CD14-positive monocyte (primary cell): ENCODE results near the gene NDUFB5. TPM values are rescaled to one million over a fixed set of nuclear protein-coding genes. Genes with fewer than 3 reads are reported as not detected.

Source experiments
- DNase-seq, 3 donors: peaks; one replicate each; pipeline ENCODE4 v3.0.0-alpha.2; 2011 to 2022
- H2AFZ ChIP-seq: 2 replicates; pipeline ENCODE4 v1.6.0; 2012; ENCODE audit warnings: mild to moderate bottlenecking, low read depth, low read length, inconsistent platforms; ENCODE audit not compliant: insufficient read depth, poor library complexity, severe bottlenecking
- H3K27ac ChIP-seq, 2 donors: 1 replicate in 1 of 2; 2 replicates in 1 of 2; pipeline ENCODE4 v1.5.1; 2012 to 2013; ENCODE audit warnings: low read length in 2 of 2, control low read depth in 1 of 2, inconsistent platforms in 1 of 2, low read depth in 1 of 2, mild to moderate bottlenecking in 1 of 2
- H3K27me3 ChIP-seq, 2 donors: one replicate each; pipeline versions ENCODE4 v1.6.0 to v1.6.1; 2011 to 2013; ENCODE audit warnings: low read length in 2 of 2; ENCODE audit not compliant: control insufficient read depth in 2 of 2, insufficient read depth in 2 of 2
- H3K36me3 ChIP-seq, 2 donors: replicated peaks in 1 of 2; 1 replicate in 1 of 2; 2 replicates in 1 of 2; pipeline versions ENCODE4 v1.5.1 to v1.6.1; 2012 to 2013; ENCODE audit warnings: low read length in 2 of 2, control low read depth in 1 of 2, inconsistent platforms in 1 of 2, mild to moderate bottlenecking in 1 of 2; ENCODE audit not compliant: insufficient read depth in 2 of 2, control insufficient read depth in 1 of 2
- H3K4me1 ChIP-seq, 2 donors: 1 replicate in 1 of 2; 2 replicates in 1 of 2; pipeline versions ENCODE4 v1.5.1 to v1.6.1; 2012 to 2013; ENCODE audit warnings: low read length in 2 of 2, control low read depth in 1 of 2, inconsistent platforms in 1 of 2, mild to moderate bottlenecking in 1 of 2, moderate library complexity in 1 of 2; ENCODE audit not compliant: insufficient read depth in 2 of 2, control insufficient read depth in 1 of 2
- H3K4me2 ChIP-seq: replicated peaks from 2 replicates; pipeline ENCODE3; 2012; ENCODE audit warnings: low read length, moderate library complexity, mild to moderate bottlenecking; ENCODE audit not compliant: poor library complexity, severe bottlenecking; ENCODE audit errors: extremely low read depth
- H3K4me3 ChIP-seq, 3 experiments: fragments of 200-600 bp in 1 of 3; sonication (generic) in 1 of 3; replicated peaks in 1 of 3; 1 replicate in 2 of 3; 2 replicates in 1 of 3; pipeline ENCODE4 v1.5.1; 2011 to 2013; ENCODE audit warnings: low read length in 3 of 3, mild to moderate bottlenecking in 3 of 3, control low read depth in 2 of 3, low read depth in 2 of 3, inconsistent platforms in 1 of 3, moderate library complexity in 1 of 3
- H3K79me2 ChIP-seq: 2 replicates; pipeline ENCODE4 v1.6.0; 2012; ENCODE audit warnings: mild to moderate bottlenecking, control low read depth, inconsistent platforms, low read length, moderate library complexity; ENCODE audit not compliant: insufficient read depth
- H3K9ac ChIP-seq: 2 replicates; pipeline ENCODE4 v1.6.0; 2017; ENCODE audit warnings: low read length, mild to moderate bottlenecking; ENCODE audit not compliant: insufficient read depth, poor library complexity, severe bottlenecking
- H3K9me3 ChIP-seq, 2 donors: replicated peaks in 1 of 2; 1 replicate in 1 of 2; 2 replicates in 1 of 2; pipeline versions ENCODE4 v1.5.1 to v1.6.1; 2012 to 2013; ENCODE audit warnings: low read length in 2 of 2, control low read depth in 1 of 2; ENCODE audit not compliant: control insufficient read depth in 1 of 2, insufficient read depth in 1 of 2
- H4K20me1 ChIP-seq: 2 replicates; pipeline ENCODE4 v1.6.0; 2012; ENCODE audit warnings: mild to moderate bottlenecking, low read length, control low read depth, moderate library complexity; ENCODE audit not compliant: insufficient read depth
- H3K27ac Mint-ChIP-seq, 7 donors: one replicate each; pipeline ENCODE4 v1.8.0; 2020; ENCODE audit warnings: mild to moderate bottlenecking in 7 of 7, mixed read lengths in 7 of 7, moderate library complexity in 6 of 7, inconsistent platforms in 2 of 7
- H3K27me3 Mint-ChIP-seq, 3 donors: one replicate each; pipeline ENCODE4 v1.8.0; 2021 to 2022; ENCODE audit warnings: low read depth in 3 of 3, mild to moderate bottlenecking in 3 of 3, mixed read lengths in 3 of 3, moderate library complexity in 3 of 3, inconsistent platforms in 1 of 3
- H3K36me3 Mint-ChIP-seq, 2 donors: one replicate each; pipeline ENCODE4 v1.8.0; 2020; ENCODE audit warnings: mixed read lengths in 2 of 2, inconsistent platforms in 1 of 2, mild to moderate bottlenecking in 1 of 2
- H3K4me1 Mint-ChIP-seq: one replicate; pipeline ENCODE4 v1.8.0; 2020; ENCODE audit warnings: mild to moderate bottlenecking, mixed read lengths
- H3K4me3 Mint-ChIP-seq, 2 donors: one replicate each; pipeline ENCODE4 v1.8.0; 2020; ENCODE audit warnings: mild to moderate bottlenecking in 2 of 2, mixed read lengths in 2 of 2, moderate library complexity in 1 of 2
- H3K9me3 Mint-ChIP-seq, 7 donors: one replicate each; pipeline ENCODE4 v1.8.0; 2020 to 2022; ENCODE audit warnings: mixed read lengths in 7 of 7, mild to moderate bottlenecking in 6 of 7, moderate library complexity in 6 of 7, inconsistent platforms in 2 of 7
- WGBS: methylation state at CpG from one replicate; pipeline ENCODE4 v1.1.5; 2013; ENCODE audit warnings: missing lambda C conversion rate; ENCODE audit not compliant: insufficient coverage; 5-methylcytosine and 5-hydroxymethylcytosine counted together
- intact Hi-C, 2 donors: fragments of 100-400 bp; cut with micrococcal nuclease; formaldehyde crosslinking; loops; one replicate each; pipeline versions ENCODE4 v1.15.0 to v1.15.1; 2023
- polyA plus RNA-seq, 3 donors: library from polyadenylated mRNA; depleted of rRNA in 1 of 3; unstranded in 2 of 3; stranded (reverse) in 1 of 3; fragments of 300-500 nt in 2 of 3; fragments of >200 nt in 1 of 3; fragmentation: Illumina TruSeq in 2 of 3; gene quantifications; 1 replicate in 2 of 3; 2 replicates in 1 of 3; pipeline ENCODE4 v1.2.3, GENCODE V29; 2012 to 2021
- TF ChIP-seq, protein P1 (sequence below): fragments of 200-600 bp; IDR thresholded peaks from one replicate; pipeline ENCODE4 v1.8.0; 2022; ENCODE audit warnings: antibody characterized with exemption, mild to moderate bottlenecking

The NDUFB5 gene
- polyA plus RNA-seq, 3 donors: 30.8 to 144 (median 132) TPM

DNA sequence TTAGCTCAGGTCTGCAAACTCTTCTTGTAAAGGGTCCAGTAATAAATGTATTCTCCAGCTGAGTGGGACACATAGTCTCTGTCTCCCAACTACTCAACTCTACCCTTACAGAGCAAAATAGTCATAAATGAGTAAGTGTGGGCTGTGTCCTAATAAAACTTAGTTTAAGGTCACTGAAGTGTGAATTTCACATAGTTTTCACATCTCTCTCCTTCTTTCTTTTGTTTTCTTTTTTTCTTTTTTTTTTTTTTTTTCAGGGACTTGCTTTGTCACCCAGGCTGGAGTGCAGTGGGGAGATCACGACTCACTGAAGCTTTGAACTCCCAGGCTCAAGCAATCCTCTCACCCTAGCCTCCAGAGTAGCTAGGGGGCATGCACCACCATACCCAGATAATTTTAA is 43.8 kb upstream of the NDUFB5 start:
- H3K36me3 ChIP-seq: no peaks in the 10 kb centered on the region
- H4K20me1 ChIP-seq: peaks cover 2% of the 10 kb centered on the region
- no peak overlapping the region for H3K27ac ChIP-seq
- H3K36me3 Mint-ChIP-seq: no peaks in the 10 kb centered on the region
- H3K9me3 ChIP-seq: no peaks in the 10 kb centered on the region
- TF ChIP-seq, protein P1, sequence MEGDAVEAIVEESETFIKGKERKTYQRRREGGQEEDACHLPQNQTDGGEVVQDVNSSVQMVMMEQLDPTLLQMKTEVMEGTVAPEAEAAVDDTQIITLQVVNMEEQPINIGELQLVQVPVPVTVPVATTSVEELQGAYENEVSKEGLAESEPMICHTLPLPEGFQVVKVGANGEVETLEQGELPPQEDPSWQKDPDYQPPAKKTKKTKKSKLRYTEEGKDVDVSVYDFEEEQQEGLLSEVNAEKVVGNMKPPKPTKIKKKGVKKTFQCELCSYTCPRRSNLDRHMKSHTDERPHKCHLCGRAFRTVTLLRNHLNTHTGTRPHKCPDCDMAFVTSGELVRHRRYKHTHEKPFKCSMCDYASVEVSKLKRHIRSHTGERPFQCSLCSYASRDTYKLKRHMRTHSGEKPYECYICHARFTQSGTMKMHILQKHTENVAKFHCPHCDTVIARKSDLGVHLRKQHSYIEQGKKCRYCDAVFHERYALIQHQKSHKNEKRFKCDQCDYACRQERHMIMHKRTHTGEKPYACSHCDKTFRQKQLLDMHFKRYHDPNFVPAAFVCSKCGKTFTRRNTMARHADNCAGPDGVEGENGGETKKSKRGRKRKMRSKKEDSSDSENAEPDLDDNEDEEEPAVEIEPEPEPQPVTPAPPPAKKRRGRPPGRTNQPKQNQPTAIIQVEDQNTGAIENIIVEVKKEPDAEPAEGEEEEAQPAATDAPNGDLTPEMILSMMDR: no peak
- H3K4me2 ChIP-seq: no peak overlapping the region
- H2AFZ ChIP-seq: no peak overlapping the region
- DNase-seq: no peak
- H3K4me1 Mint-ChIP-seq: peaks cover 25% of the 10 kb centered on the region
- peaks cover 24% of the 10 kb centered on the region for H3K79me2 ChIP-seq
- no peaks in the 10 kb centered on the region for H3K27me3 Mint-ChIP-seq
- no peaks in the 10 kb centered on the region for H3K9me3 Mint-ChIP-seq
- H3K4me1 ChIP-seq: peaks cover 11 to 18% of the 10 kb centered on the region in 2 donors
- H3K9ac ChIP-seq: no peak overlapping the region
- intact Hi-C loops: loop anchor here (5.0 to 10.0 kb wide), 5 partner anchors 42 to 536 kb away; partner anchors contain the start of genes GNB4 (in 1 of the 2), MFN1 (in 1 of the 2), MRPL47 (in 1 of the 2) and NDUFB5 (in 1 of the 2)
- no CpG with 5 or more reads among the region's 1 CpG for WGBS
- H3K4me3 ChIP-seq: no peak overlapping the region
- no peak overlapping the region for H3K4me3 Mint-ChIP-seq
- H3K27ac Mint-ChIP-seq: no peak overlapping the region
- no peaks in the 10 kb centered on the region for H3K27me3 ChIP-seq

DNA sequence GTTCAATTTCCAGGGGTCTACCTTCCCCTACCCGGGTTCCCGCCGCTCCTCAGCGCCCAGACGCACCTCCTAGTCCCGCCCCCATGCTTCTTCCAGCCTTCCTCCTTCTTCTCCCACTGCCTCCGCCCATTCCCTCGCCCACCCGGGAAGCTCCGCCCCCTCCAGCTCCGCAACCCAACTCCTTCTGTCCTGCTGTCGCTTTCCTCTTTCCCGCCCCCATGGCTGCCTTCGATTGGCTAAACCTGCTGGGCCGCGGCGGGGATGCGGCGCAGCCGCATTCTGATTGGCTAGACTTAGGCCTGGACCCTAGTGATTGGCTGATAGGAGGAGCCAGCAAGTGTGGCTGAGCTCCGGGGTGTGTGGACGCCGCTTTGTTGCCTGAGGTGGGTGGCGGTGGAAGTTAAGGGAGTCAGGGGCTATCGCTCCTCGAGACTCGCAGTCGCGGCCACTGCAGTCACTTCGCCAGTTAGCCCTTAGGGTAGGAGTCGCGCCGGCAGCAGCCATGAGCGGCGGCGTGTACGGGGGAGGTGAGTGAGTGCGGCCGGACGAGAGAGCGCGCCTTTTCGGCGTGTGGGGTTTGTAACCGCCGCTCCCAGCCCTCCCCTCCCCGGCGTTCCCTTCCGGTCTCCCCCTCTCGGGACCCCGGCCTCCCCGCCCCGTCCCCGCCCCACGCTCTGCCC is 41.9 kb upstream of the NDUFB5 start, which contains the start of gene ACTL6A:
Gene ACTL6A, plus strand, starts transcription at position 336 of the 680 bp plus-strand sequence. Its CDS starts 167 bp downstream, at position 503.
- Mint-ChIP-seq H3K4me1 (peaks cover 25% of the 10 kb centered on the region), H3K9me3 (no peaks in the 10 kb centered on the region), H3K4me3 (peak within 1 kb of the TSS; percentile 96 to 99), H3K36me3 (no peaks in the 10 kb centered on the region), H3K27ac (peak within 1 kb of the TSS; percentile 81 to 93 (median 90)), H3K27me3 (no peaks in the 10 kb centered on the region)
- H3K27me3 ChIP-seq: no peaks in the 10 kb centered on the region
- H3K9ac ChIP-seq: peak within 1 kb of the TSS; percentile 57
- DNase-seq: peak; percentile 97 to 99 (median 99)
- peaks cover 7% of the 10 kb centered on the region for H4K20me1 ChIP-seq
- no peaks in the 10 kb centered on the region for H3K36me3 ChIP-seq
- H3K79me2 ChIP-seq: peaks cover 43% of the 10 kb centered on the region
- no peaks in the 10 kb centered on the region for H3K9me3 ChIP-seq
- TF ChIP-seq, protein P1: no peak
- WGBS: 0% methylated on average over 33 of the region's 55 CpGs
- H3K27ac ChIP-seq: peak within 1 kb of the TSS; percentile 55 to 58
- H2AFZ ChIP-seq: peak within 1 kb of the TSS; percentile 95
- intact Hi-C loops: loop anchor here (5.0 to 10.0 kb wide), 5 partner anchors 40 to 538 kb away; partner anchors contain the start of genes GNB4 (in 1 of the 2), MFN1 (in 1 of the 2), MRPL47 (in 1 of the 2) and NDUFB5 (in 1 of the 2)
- peaks cover 11 to 18% of the 10 kb centered on the region in 2 donors for H3K4me1 ChIP-seq
- H3K4me3 ChIP-seq: peak within 1 kb of the TSS; percentile 69 to 98 (median 96)
- H3K4me2 ChIP-seq: peak within 1 kb of the TSS; percentile 83
